T-helper 2 cell treated with Interferon-gamma antibody and Interleukin-4, amounts not matched to agents 100 ng/mL and 5 ng/mL, for 36 hours (primary cell): ENCODE data around the gene TGFA. TPM values are rescaled to one million over a fixed set of nuclear protein-coding genes. Genes with fewer than 3 reads are reported as not detected.

ENCODE experiments used
- intact Hi-C: fragments of 100-400 bp; cut with micrococcal nuclease; formaldehyde crosslinking; loops from one replicate; pipeline ENCODE4 v1.15.1; 2023
- total RNA-seq: library from RNA; stranded (reverse); gene quantifications from 2 replicates; pipeline ENCODE4 v1.2.3, GENCODE V29; 2022

TGFA gene
- total RNA-seq, 1 donor from 2014 or later = 0.07 TPM

- intact Hi-C loops = loop anchor here (5.0 kb wide), 2 partner anchors 64 to 251 kb away; partner anchors contain the start of gene FAM136A
Observed at GRCh38 chr2:70553334-70553583, 367 bp downstream of the TGFA start.

GRCh38 chr2:70552501-70553333 lies 909 bp downstream of the TGFA start:
- intact Hi-C loops = loop anchor here (5.0 kb wide), 2 partner anchors 65 to 250 kb away; partner anchors contain the start of gene FAM136A

- intact Hi-C loops = loop anchor here (5.0 kb wide), 2 partner anchors 66 to 249 kb away; partner anchors contain the start of gene FAM136A
Observed at GRCh38 chr2:70551167-70551566, 2.5 kb downstream of the TGFA start.

- intact Hi-C loops = loop anchor here (5.0 kb wide), 2 partner anchors 67 to 248 kb away; partner anchors contain the start of gene FAM136A
Observed at GRCh38 chr2:70549962-70550361, 3.7 kb downstream of the TGFA start.

- intact Hi-C loops = no loop called here
Observed at GRCh38 chr2:70549064-70549710, 4.4 kb downstream of the TGFA start.

GRCh38 chr2:70548233-70548632 lies 5.4 kb downstream of the TGFA start:
- intact Hi-C loops = no loop called here

- intact Hi-C loops = no loop called here
Observed at GRCh38 chr2:70546885-70547284, 6.7 kb downstream of the TGFA start.

- intact Hi-C loops = no loop called here
Observed at GRCh38 chr2:70546376-70546775, 7.2 kb downstream of the TGFA start.

GRCh38 chr2:70541481-70542020 lies 12.1 kb downstream of the TGFA start:
- intact Hi-C loops = no loop called here

- intact Hi-C loops = no loop called here
Observed at GRCh38 chr2:70537840-70538239, 15.8 kb downstream of the TGFA start.

- intact Hi-C loops = no loop called here
Observed at GRCh38 chr2:70536517-70537055, 17.0 kb downstream of the TGFA start.

- intact Hi-C loops = no loop called here
Observed at GRCh38 chr2:70535573-70535972, 18.1 kb downstream of the TGFA start.

GRCh38 chr2:70534183-70534836 lies 19.3 kb downstream of the TGFA start:
- intact Hi-C loops = no loop called here

GRCh38 chr2:70532244-70532935 lies 21.2 kb downstream of the TGFA start:
- intact Hi-C loops = no loop called here

- intact Hi-C loops = no loop called here
Observed at GRCh38 chr2:70531419-70532086, 22.1 kb downstream of the TGFA start.

GRCh38 chr2:70529610-70530009 lies 24.0 kb downstream of the TGFA start:
- intact Hi-C loops = no loop called here

GRCh38 chr2:70528929-70529328 lies 24.7 kb downstream of the TGFA start:
- intact Hi-C loops = no loop called here

- intact Hi-C loops = no loop called here
Observed at GRCh38 chr2:70528276-70528675, 25.4 kb downstream of the TGFA start.

- intact Hi-C loops = no loop called here
Observed at GRCh38 chr2:70527447-70528080, 26.1 kb downstream of the TGFA start.

GRCh38 chr2:70526126-70526525 lies 27.5 kb downstream of the TGFA start:
- intact Hi-C loops = no loop called here
